Stimulated activated CD8-positive, alpha-beta memory T cell treated with anti-CD3 and anti-CD28 coated beads, Interleukin-12 subunit alpha, Interleukin-12 subunit beta, amount 100 ng/mL, for 1 hour (primary cell): ENCODE measurements around the gene RERE.

ENCODE experiments used
- DNase-seq: peaks from one replicate; pipeline ENCODE4 v3.0.0-alpha.2; 2020; ENCODE audit warnings: low read depth

Gene RERE

GRCh38 chr1:8377271-8377981, 440.0 kb downstream of the RERE start:
- DNase-seq, result no peak

- no peak for DNase-seq
Measured at GRCh38 chr1:8376358-8376840, 441.0 kb downstream of the RERE start.

GRCh38 chr1:8374812-8375211, 442.6 kb downstream of the RERE start:
- no peak for DNase-seq

- DNase-seq, result no peak
Measured at GRCh38 chr1:8374356-8374755, 443.1 kb downstream of the RERE start.

GRCh38 chr1:8373581-8374241, 443.7 kb downstream of the RERE start:
- DNase-seq, result no peak

GRCh38 chr1:8373125-8373524, 444.3 kb downstream of the RERE start:
- no peak for DNase-seq

- DNase-seq, result no peak
Measured at GRCh38 chr1:8371372-8371991, 446.0 kb downstream of the RERE start.

- no peak for DNase-seq
Measured at GRCh38 chr1:8370905-8371315, 446.5 kb downstream of the RERE start.

GRCh38 chr1:8370046-8370881, 447.2 kb downstream of the RERE start:
- DNase-seq, result no peak

GRCh38 chr1:8368956-8369639, 448.3 kb downstream of the RERE start:
- no peak for DNase-seq

- no peak for DNase-seq
Measured at GRCh38 chr1:8367571-8368194, 449.8 kb downstream of the RERE start.

- no peak for DNase-seq
Measured at GRCh38 chr1:8365661-8366362, 451.6 kb downstream of the RERE start.

GRCh38 chr1:8364528-8365442, 452.7 kb downstream of the RERE start:
- DNase-seq, result no peak

- no peak for DNase-seq
Measured at GRCh38 chr1:8363767-8364301, 453.6 kb downstream of the RERE start.

- no peak for DNase-seq
Measured at GRCh38 chr1:8363186-8363766, 454.2 kb downstream of the RERE start.

GRCh38 chr1:8362701-8363101, 454.7 kb downstream of the RERE start:
- DNase-seq, result no peak

- DNase-seq, result no peak
Measured at GRCh38 chr1:8361198-8361849, 456.1 kb downstream of the RERE start.

GRCh38 chr1:8360493-8361197, 456.8 kb downstream of the RERE start:
- no peak for DNase-seq
